T-helper 1 cell (primary cell): ENCODE data around the gene EML2.

Experiments used
- DNase-seq, 5 donors: peaks; one replicate each; pipeline ENCODE4 v3.0.0-alpha.2; 2012 to 2020

Gene EML2

GRCh38 chr19:45585158-45585577 lies 54.0 kb downstream of the EML2 start:
- no peak for DNase-seq

- peak; percentile 97 to 100 (median 99) for DNase-seq
Observed at GRCh38 chr19:45584332-45585157, 54.7 kb downstream of the EML2 start, which contains the start of gene OPA3. Gene OPA3, minus strand, starts transcription at chr19:45584802. Its CDS starts 38 bp downstream, at chr19:45584764.

- DNase-seq = no peak
Observed at GRCh38 chr19:45581576-45581975, 57.6 kb downstream of the EML2 start.

GRCh38 chr19:45578861-45579260 lies 60.3 kb downstream of the EML2 start:
- no peak for DNase-seq

GRCh38 chr19:45577111-45577905 lies 61.9 kb downstream of the EML2 start:
- no peak for DNase-seq

- no peak for DNase-seq
Observed at GRCh38 chr19:45576682-45577081, 62.5 kb downstream of the EML2 start.

- DNase-seq = no peak
Observed at GRCh38 chr19:45575216-45575615, 64.0 kb downstream of the EML2 start.

GRCh38 chr19:45574526-45574925 lies 64.7 kb downstream of the EML2 start:
- no peak for DNase-seq

- DNase-seq = no peak
Observed at GRCh38 chr19:45571457-45572220, 67.6 kb downstream of the EML2 start.

- DNase-seq = peak in 4 of 5 donors; percentile 23 to 53 (median 41)
Observed at GRCh38 chr19:45569619-45570421, 69.4 kb downstream of the EML2 start.

GRCh38 chr19:45568732-45569131 lies 70.5 kb downstream of the EML2 start:
- DNase-seq = no peak

GRCh38 chr19:45567609-45568008 lies 71.6 kb downstream of the EML2 start:
- no peak for DNase-seq

- no peak for DNase-seq
Observed at GRCh38 chr19:45564131-45564780, 74.9 kb downstream of the EML2 start.

- DNase-seq = no peak
Observed at GRCh38 chr19:45560686-45561085, 78.5 kb downstream of the EML2 start.

- DNase-seq = no peak
Observed at GRCh38 chr19:45560038-45560437, 79.2 kb downstream of the EML2 start.
